Natural killer cell (primary cell): ENCODE data around the gene ZCCHC8. TPM values are rescaled to one million over a fixed set of nuclear protein-coding genes. Genes with fewer than 3 reads are reported as not detected.

Source experiments
- ATAC-seq, 3 donors: fragments of 150-1000 bp in 2 of 3; fragments of 200-7000 bp in 1 of 3; cut with Tn5 transposase; 1 replicate in 1 of 3; 2 replicates in 2 of 3; pipeline ENCODE4 v1.10.0; 2021; ENCODE audit warnings: mild to moderate bottlenecking in 2 of 3, moderate library complexity in 2 of 3
- DNase-seq, 2 donors: peaks; one replicate each; pipeline versions ENCODE4 v3.0.0 to v3.0.0-alpha.2; 2013 to 2021; ENCODE audit warnings: mixed read lengths in 1 of 2
- H3K27ac ChIP-seq: one replicate; pipeline ENCODE4 v1.5.1; 2013; ENCODE audit warnings: mild to moderate bottlenecking, low read length
- H3K27me3 ChIP-seq: one replicate; pipeline ENCODE4 v1.6.1; 2013; ENCODE audit warnings: low read length; ENCODE audit not compliant: control insufficient read depth, insufficient read depth
- H3K36me3 ChIP-seq: one replicate; pipeline ENCODE4 v1.6.1; 2013; ENCODE audit warnings: low read length; ENCODE audit not compliant: control insufficient read depth, insufficient read depth
- H3K4me1 ChIP-seq: one replicate; pipeline ENCODE4 v1.6.1; 2013; ENCODE audit warnings: low read length; ENCODE audit not compliant: control insufficient read depth, insufficient read depth
- H3K4me3 ChIP-seq: one replicate; pipeline ENCODE4 v1.5.1; 2013; ENCODE audit warnings: low read length
- H3K9me3 ChIP-seq: one replicate; pipeline ENCODE4 v1.6.1; 2013; ENCODE audit warnings: low read length; ENCODE audit not compliant: control insufficient read depth, insufficient read depth
- H3K27ac Mint-ChIP-seq, 2 donors: one replicate each; pipeline ENCODE4 v1.8.0; 2022; ENCODE audit warnings: mild to moderate bottlenecking in 2 of 2, mixed read lengths in 2 of 2, moderate library complexity in 1 of 2
- H3K27me3 Mint-ChIP-seq, 2 donors: one replicate each; pipeline ENCODE4 v1.8.0; 2022; ENCODE audit warnings: low read depth in 2 of 2, mixed read lengths in 2 of 2
- H3K36me3 Mint-ChIP-seq: one replicate; pipeline ENCODE4 v1.8.0; 2022; ENCODE audit warnings: mixed read lengths
- H3K4me1 Mint-ChIP-seq, 2 donors: one replicate each; pipeline ENCODE4 v1.8.0; 2022; ENCODE audit warnings: mixed read lengths in 2 of 2
- H3K4me3 Mint-ChIP-seq: one replicate; pipeline ENCODE4 v1.8.0; 2022; ENCODE audit warnings: mild to moderate bottlenecking, moderate library complexity, mixed read lengths
- H3K9me3 Mint-ChIP-seq, 2 donors: one replicate each; pipeline ENCODE4 v1.8.0; 2022; ENCODE audit warnings: mixed read lengths in 2 of 2
- CTCF ChIP-seq: fragments of 200-600 bp; IDR thresholded peaks from one replicate; pipeline ENCODE4 v1.8.0; 2022; ENCODE audit warnings: antibody characterized with exemption
- WGBS: methylation state at CpG from one replicate; pipeline ENCODE4 v1.1.7; 2013; ENCODE audit warnings: missing lambda C conversion rate; ENCODE audit not compliant: insufficient coverage; 5-methylcytosine and 5-hydroxymethylcytosine counted together
- intact Hi-C: fragments of 100-400 bp; cut with micrococcal nuclease; formaldehyde crosslinking; loops from one replicate; pipeline ENCODE4 v1.14.2; 2022
- total RNA-seq, 4 donors: library from RNA; stranded (reverse); fragments of 120-200 nt in 1 of 4; gene quantifications; one replicate each; pipeline versions ENCODE4 v1.2.3 to v1.2.4, GENCODE V29; 2013 to 2022

Gene ZCCHC8
- total RNA-seq, 3 donors from 2014 or later (not counting 1 experiment from before 2014, with no cell fraction given) = 57.7 to 71.6 (median 66.6) TPM

GRCh38 chr12:122459211-122459610 is 41.5 kb downstream of the ZCCHC8 start:
- H3K4me3 ChIP-seq = no peak overlapping the region
- Mint-ChIP-seq H3K27ac (no peak overlapping the region), H3K27me3 (no peaks in the 10 kb centered on the region), H3K9me3 (no peaks in the 10 kb centered on the region), H3K4me3 (no peak overlapping the region), H3K36me3 (no peaks in the 10 kb centered on the region), H3K4me1 (peaks cover under 1% of the 10 kb centered on the region in 2 donors)
- TF ChIP-seq CTCF = no peak
- H3K9me3 ChIP-seq = no peaks in the 10 kb centered on the region
- DNase-seq (no peak), ATAC-seq (no peak)
- H3K27ac ChIP-seq = no peak overlapping the region
- H3K36me3 ChIP-seq = no peaks in the 10 kb centered on the region
- 100% methylated on average over 1 of the region's 2 CpGs for WGBS
- no peaks in the 10 kb centered on the region for H3K27me3 ChIP-seq
- H3K4me1 ChIP-seq = peaks cover 2% of the 10 kb centered on the region
- intact Hi-C loops = no loop called here

DNA sequence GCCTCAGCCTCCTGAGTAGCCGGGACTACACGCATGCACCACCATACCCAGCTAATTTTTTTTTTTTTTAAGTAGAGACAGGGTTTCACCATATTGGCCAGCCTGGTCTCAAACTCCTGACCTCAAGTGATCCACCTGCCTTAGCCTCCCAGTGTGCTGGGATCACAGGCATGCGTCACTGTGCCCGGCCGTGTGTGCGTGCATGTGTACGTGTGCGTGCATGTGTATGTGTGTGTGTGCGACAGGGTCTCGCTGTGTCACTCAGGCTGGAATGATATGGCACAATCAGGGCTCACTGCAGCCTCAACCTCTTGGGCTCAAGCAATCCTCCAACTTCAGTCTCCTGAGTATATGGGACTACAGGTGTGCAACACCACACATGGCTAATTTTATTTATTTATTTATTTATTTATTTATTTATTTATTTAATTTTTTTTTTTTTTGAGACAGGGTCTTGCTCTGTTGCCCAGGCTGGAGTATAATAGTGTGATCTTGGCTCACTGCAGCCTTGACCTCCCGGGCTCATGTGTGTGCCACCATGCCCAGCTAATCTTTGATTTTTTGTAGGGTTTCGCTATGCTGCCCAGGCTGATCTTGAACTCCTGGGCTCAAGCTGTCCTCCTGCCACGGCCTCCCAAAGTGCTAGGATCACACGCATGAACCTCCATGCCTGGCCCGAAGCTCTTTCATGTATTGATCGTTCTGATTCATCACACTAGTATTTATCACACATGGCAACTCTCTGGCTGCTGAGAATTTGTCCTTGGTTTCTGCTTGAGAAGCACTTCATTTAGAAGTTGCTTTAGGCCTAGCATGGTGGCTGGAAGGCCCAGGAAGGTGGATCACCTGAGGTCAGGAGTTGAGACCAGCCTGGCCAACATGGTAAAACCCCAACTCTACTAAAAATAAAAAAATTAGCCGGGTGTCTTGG is 42.4 kb downstream of the ZCCHC8 start:
- H3K27ac ChIP-seq = no peak overlapping the region
- H3K27me3 ChIP-seq = no peaks in the 10 kb centered on the region
- ATAC-seq = no peak
- Mint-ChIP-seq H3K4me3 (no peak overlapping the region), H3K4me1 (peaks cover 9% of the 10 kb centered on the region in 2 donors), H3K36me3 (no peaks in the 10 kb centered on the region), H3K27me3 (no peaks in the 10 kb centered on the region), H3K9me3 (no peaks in the 10 kb centered on the region), H3K27ac (peak overlapping the region in 1 of 2 donors; percentile 72)
- no peaks in the 10 kb centered on the region for H3K9me3 ChIP-seq
- peaks cover 10% of the 10 kb centered on the region for H3K4me1 ChIP-seq
- no peaks in the 10 kb centered on the region for H3K36me3 ChIP-seq
- intact Hi-C loops = no loop called here
- WGBS = 91% methylated on average over 17 of the region's 17 CpGs
- no peak for TF ChIP-seq CTCF
- H3K4me3 ChIP-seq = no peak overlapping the region
- DNase-seq = no peak

GRCh38 chr12:122457627-122458026 is 43.1 kb downstream of the ZCCHC8 start:
- DNase-seq (no peak), ATAC-seq (no peak)
- Histone ChIP-seq H3K27me3 (no peaks in the 10 kb centered on the region), H3K27ac (no peak overlapping the region), H3K4me3 (no peak overlapping the region), H3K4me1 (peaks cover 17% of the 10 kb centered on the region), H3K36me3 (no peaks in the 10 kb centered on the region), H3K9me3 (no peaks in the 10 kb centered on the region)
- H3K4me1 Mint-ChIP-seq = peaks cover 16% of the 10 kb centered on the region in 2 donors
- no peaks in the 10 kb centered on the region for H3K9me3 Mint-ChIP-seq
- H3K4me3 Mint-ChIP-seq = no peak overlapping the region
- no peaks in the 10 kb centered on the region for H3K36me3 Mint-ChIP-seq
- no peaks in the 10 kb centered on the region for H3K27me3 Mint-ChIP-seq
- peak overlapping the region in 1 of 2 donors; percentile 72 for H3K27ac Mint-ChIP-seq
- TF ChIP-seq CTCF = no peak
- 88% methylated on average over 2 of the region's 2 CpGs for whole genome bisulfite sequencing
- intact Hi-C loops = no loop called here
